Large intestine (tissue), 3 donors: ENCODE results near the gene PPP1R9A. TPM values are rescaled to one million over a fixed set of nuclear protein-coding genes. Genes with fewer than 3 reads are reported as not detected.

ENCODE experiments used
- DNase-seq, 2 donors: peaks; one replicate each; pipeline versions ENCODE4 v3.0.0 to v3.0.0-alpha.2; 2013
- H3K27ac ChIP-seq: one replicate; pipeline ENCODE4 v1.5.1; 2013; ENCODE audit warnings: low read length
- H3K27me3 ChIP-seq: 2 replicates; pipeline ENCODE4 v1.6.1; 2013; ENCODE audit warnings: low read length; ENCODE audit not compliant: control insufficient read depth, insufficient read depth
- H3K36me3 ChIP-seq: 2 replicates; pipeline ENCODE4 v1.6.1; 2013; ENCODE audit warnings: low read length; ENCODE audit not compliant: control insufficient read depth, insufficient read depth
- H3K4me1 ChIP-seq: one replicate; pipeline ENCODE4 v1.6.1; 2013; ENCODE audit warnings: low read length; ENCODE audit not compliant: control insufficient read depth, insufficient read depth
- H3K4me3 ChIP-seq: one replicate; pipeline ENCODE4 v1.5.1; 2013; ENCODE audit warnings: low read length
- H3K9me3 ChIP-seq: one replicate; pipeline ENCODE4 v1.6.1; 2013; ENCODE audit warnings: mild to moderate bottlenecking, low read depth, low read length, moderate library complexity; ENCODE audit not compliant: control insufficient read depth
- WGBS: methylation state at CpG from one replicate; pipeline ENCODE4 v1.1.5; 2013; ENCODE audit warnings: low lambda C conversion rate; ENCODE audit not compliant: insufficient coverage; 5-methylcytosine and 5-hydroxymethylcytosine counted together
- polyA plus RNA-seq: library from polyadenylated mRNA; unstranded; fragments of 120-200 nt; gene quantifications from one replicate; pipeline ENCODE4 v1.2.1, GENCODE V29; 2013

Gene PPP1R9A
- polyA plus RNA-seq, 1 donor = 16.7 TPM

DNA sequence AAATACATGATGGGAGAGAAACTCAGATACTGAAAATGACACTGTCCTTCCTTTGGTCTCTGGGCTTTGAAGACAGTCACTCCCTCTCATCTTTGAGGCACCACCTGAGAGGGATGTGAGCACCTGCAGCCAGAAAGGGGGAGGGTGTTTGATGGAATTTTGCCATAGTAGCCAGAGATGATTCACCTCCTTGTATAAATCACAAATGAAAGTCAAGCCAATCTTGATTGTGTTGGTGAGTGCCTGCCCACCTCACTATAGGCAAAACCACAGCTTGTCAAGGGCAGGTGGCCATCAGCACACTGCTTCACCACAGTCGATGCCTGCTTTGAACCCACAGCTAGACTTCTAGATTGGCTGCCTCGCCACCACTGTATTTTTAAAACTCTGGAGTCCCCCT, 368.7 kb downstream of the PPP1R9A start:
- Histone ChIP-seq H3K27me3 (no peaks in the 10 kb centered on the region), H3K4me1 (no peaks in the 10 kb centered on the region), H3K4me3 (no peak overlapping the region), H3K36me3 (peaks cover 12% of the 10 kb centered on the region), H3K9me3 (no peaks in the 10 kb centered on the region), H3K27ac (no peak overlapping the region)
- 33% methylated on average over 1 of the region's 2 CpGs for WGBS
- DNase-seq = no peak

DNA sequence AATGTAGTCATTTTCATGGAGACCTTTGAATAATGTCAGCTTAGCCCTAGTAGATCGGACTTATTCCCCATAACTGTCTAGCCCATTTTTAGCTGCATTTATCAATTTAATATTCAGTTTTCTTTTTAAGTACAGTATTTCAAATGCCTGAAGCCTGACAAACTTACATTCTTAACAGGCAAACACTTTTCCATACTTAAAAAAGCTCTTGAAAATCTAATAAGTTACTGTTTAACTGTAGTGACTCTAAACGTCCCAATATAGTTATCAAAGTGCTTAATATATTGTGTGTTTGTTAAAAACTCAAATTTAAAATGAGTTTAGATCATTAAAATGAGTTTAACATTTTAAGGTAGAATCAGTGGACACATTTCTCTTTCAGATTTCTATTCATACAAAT, 372.0 kb downstream of the PPP1R9A start:
- Histone ChIP-seq H3K27ac (no peak overlapping the region), H3K27me3 (no peaks in the 10 kb centered on the region), H3K4me3 (no peak overlapping the region), H3K9me3 (no peaks in the 10 kb centered on the region), H3K36me3 (peaks cover 11% of the 10 kb centered on the region), H3K4me1 (no peaks in the 10 kb centered on the region)
- WGBS = 33% methylated on average over 1 of the region's 2 CpGs
- DNase-seq = no peak

DNA sequence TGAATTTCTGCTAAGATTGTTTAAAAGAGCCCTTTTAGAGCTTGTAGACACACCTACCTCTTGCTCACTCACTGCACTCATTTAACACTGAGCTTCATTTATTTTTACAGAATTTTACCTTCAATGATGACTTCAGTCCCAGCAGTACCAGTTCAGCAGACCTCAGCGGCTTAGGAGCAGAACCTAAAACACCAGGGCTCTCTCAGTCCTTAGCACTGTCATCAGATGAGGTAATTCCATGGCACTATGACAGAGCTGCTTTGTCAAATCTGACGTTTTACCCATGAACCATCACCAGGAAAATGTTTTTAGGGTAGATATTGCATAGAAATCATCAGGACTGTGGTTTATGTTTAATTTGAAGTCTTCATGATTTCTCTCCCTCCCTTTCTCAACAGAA, 378.7 kb downstream of the PPP1R9A start:
- Histone ChIP-seq H3K27ac (no peak overlapping the region), H3K27me3 (no peaks in the 10 kb centered on the region), H3K4me3 (no peak overlapping the region), H3K4me1 (no peaks in the 10 kb centered on the region), H3K9me3 (no peaks in the 10 kb centered on the region), H3K36me3 (peaks cover 15% of the 10 kb centered on the region)
- no peak for DNase-seq
- WGBS = 50% methylated on average over 1 of the region's 2 CpGs

DNA sequence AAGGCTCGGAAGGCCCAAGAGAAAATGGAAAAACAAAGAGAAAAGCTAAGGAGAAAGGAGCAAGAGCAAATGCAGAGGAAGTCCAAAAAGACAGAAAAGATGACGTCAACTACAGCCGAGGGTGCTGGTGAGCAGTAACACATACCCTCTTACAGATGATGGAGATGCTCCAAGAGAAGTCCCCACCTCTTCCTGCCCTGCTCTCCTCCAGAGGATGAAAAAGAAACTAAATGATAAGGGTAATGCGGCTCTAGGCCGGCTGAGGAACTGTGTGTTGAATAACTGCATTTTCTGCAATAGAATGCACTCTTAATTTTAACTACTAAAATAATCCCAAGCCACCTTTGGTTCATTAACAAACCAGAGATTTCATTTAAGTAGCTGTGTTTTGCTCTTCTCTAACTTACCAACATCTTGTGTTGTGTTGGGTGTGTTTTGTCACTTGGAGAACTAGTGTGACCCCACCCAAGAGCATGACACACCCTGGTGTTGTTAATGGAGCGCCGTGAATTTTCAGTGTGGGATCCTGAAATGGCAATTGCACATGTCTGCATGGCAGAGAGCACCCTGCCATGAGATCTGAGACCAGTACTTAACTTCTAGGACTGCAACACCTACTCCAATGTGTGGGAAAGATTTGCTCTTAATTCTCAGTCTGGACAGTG, 382.9 kb downstream of the PPP1R9A start:
- Histone ChIP-seq H3K4me1 (no peaks in the 10 kb centered on the region), H3K4me3 (no peak overlapping the region), H3K9me3 (no peaks in the 10 kb centered on the region), H3K27me3 (no peaks in the 10 kb centered on the region), H3K36me3 (peaks cover 9% of the 10 kb centered on the region), H3K27ac (no peak overlapping the region)
- WGBS = 100% methylated on average over 2 of the region's 7 CpGs
- DNase-seq = no peak

DNA sequence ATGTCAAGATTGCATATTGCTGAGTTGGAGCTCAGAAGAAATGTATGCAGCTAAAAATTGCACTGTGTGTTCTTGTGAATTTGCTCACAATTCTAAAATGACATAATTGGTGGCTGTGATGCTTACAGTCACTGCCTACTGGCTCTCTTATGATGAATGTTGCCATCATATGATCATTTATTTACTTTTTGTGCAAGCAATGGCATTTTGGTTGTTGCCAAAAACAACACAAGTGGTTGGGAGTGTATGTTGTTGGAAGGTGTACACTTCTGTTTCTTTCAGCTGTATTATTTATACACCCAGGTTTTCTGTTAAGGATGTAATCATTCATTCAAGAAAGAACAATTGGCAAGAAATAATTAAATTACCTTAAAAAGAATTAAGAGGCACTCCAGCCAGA, 388.0 kb downstream of the PPP1R9A start:
- no peak overlapping the region for H3K4me3 ChIP-seq
- DNase-seq = no peak
- no peaks in the 10 kb centered on the region for H3K4me1 ChIP-seq
- no peak overlapping the region for H3K27ac ChIP-seq
- no peaks in the 10 kb centered on the region for H3K9me3 ChIP-seq
- H3K36me3 ChIP-seq = peaks cover 2% of the 10 kb centered on the region
- H3K27me3 ChIP-seq = no peaks in the 10 kb centered on the region

DNA sequence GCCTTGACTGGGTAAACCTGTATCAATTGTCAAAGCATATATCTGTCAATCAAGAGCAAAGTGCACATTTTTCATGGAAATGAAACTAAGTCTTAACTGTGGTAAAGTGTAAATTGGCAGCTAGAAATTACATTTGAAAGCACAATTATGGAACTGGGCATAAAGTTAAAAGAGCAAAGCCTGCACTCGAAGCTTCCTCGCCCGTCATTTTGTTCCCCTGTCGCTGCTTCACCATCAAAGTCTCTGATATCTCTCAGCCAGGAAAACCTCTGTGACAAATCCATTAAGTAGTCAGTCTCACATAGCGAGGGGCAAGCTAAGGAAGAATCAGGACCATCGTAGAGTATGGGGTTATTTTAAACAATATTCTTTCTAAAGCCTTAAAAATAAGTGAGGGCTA, 389.1 kb downstream of the PPP1R9A start:
- H3K4me1 ChIP-seq = no peaks in the 10 kb centered on the region
- DNase-seq = no peak
- H3K27ac ChIP-seq = no peak overlapping the region
- no peaks in the 10 kb centered on the region for H3K27me3 ChIP-seq
- no peaks in the 10 kb centered on the region for H3K9me3 ChIP-seq
- H3K36me3 ChIP-seq = no peaks in the 10 kb centered on the region
- H3K4me3 ChIP-seq = no peak overlapping the region
- no CpG with 5 or more reads among the region's 6 CpGs for WGBS

DNA sequence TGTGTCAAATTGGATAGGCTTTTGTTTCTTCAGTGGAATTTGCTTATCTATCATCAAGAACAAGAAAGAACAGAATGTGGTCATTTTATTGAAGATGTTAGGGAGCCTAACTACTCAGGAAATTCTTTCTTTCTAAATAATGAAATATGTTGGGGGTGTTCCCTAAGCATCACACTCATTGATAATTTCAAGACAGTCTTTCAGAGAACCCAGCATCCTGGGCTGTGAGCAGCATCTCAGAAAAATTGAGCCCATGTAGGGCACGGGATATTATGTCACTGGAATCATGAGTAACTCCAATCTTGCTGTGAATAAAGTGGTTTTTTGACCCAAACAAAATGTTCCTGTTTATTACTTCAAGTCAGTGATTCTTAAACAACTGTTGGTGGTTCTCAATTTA, 389.6 kb downstream of the PPP1R9A start:
- Histone ChIP-seq H3K36me3 (no peaks in the 10 kb centered on the region), H3K27ac (no peak overlapping the region), H3K27me3 (no peaks in the 10 kb centered on the region), H3K4me1 (no peaks in the 10 kb centered on the region), H3K9me3 (no peaks in the 10 kb centered on the region), H3K4me3 (no peak overlapping the region)
- no peak for DNase-seq
- no CpG with 5 or more reads among the region's 1 CpG for WGBS

DNA sequence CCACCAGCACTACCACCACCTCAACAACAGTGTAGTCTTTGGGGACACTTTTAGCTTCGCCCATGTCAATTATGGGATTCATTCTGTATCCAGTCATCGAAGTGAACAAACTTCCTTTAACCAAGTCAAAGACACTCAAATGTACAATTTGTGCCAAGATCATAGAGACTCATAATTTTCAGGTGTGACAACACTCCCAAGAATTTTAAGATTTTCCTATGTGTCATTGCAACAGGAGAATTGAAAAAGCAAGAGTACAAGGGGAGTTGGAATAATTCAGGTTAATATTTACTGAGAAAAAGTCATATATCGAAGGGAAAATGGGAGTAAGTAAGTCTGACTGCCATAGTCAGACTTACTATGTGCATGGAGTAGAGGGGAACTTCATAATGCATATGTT, 390.7 kb downstream of the PPP1R9A start:
- H3K27me3 ChIP-seq = no peaks in the 10 kb centered on the region
- H3K27ac ChIP-seq = no peak overlapping the region
- H3K9me3 ChIP-seq = no peaks in the 10 kb centered on the region
- H3K4me1 ChIP-seq = no peaks in the 10 kb centered on the region
- H3K36me3 ChIP-seq = no peaks in the 10 kb centered on the region
- no peak overlapping the region for H3K4me3 ChIP-seq
- no peak for DNase-seq
- no CpG with 5 or more reads among the region's 3 CpGs for WGBS

DNA sequence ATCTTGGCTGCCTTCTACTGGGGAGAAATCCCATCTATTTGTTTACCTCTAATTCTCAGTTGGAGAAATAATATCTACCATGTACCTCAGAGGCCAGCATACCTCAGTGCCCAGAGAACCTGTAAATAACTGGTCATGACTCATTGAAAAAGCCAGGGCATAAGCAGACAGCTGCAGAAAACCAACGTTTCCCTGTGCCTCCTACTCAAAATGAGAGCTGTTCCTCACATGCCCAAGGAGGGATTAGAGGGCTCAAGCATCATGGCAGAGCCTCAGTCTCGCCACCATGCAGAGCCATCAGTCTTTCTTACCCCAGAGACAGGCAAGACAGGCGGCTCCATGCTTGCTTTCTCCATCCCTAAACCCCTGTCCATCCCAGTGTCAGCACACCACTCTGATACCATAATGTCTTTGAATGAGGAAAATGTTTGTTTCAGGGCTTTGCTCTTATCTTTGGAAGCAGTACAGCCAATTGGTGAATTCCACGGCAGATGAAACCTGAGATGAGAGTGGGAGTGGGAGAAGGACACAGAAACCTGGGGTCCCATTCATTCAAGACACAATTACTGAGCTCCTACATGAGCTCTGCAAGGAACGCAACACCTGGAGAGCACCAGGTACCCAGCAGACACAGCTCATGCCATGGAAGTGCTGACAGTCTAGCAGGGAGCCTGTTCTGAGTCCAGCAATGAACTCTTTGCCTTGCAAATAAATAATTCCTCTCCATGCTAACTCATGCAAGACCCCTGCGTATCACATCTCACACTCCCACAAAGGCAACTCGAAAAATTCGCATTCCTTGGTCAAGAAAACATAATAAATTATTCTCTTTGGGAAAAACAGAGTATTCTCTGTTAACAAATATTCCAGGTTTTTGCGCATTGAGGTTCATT, 395.9 kb downstream of the PPP1R9A start:
- Histone ChIP-seq H3K27me3 (no peaks in the 10 kb centered on the region), H3K27ac (no peak overlapping the region), H3K9me3 (no peaks in the 10 kb centered on the region), H3K4me1 (no peaks in the 10 kb centered on the region), H3K36me3 (no peaks in the 10 kb centered on the region), H3K4me3 (no peak overlapping the region)
- 69% methylated on average over 4 of the region's 9 CpGs for WGBS
- no peak for DNase-seq

DNA sequence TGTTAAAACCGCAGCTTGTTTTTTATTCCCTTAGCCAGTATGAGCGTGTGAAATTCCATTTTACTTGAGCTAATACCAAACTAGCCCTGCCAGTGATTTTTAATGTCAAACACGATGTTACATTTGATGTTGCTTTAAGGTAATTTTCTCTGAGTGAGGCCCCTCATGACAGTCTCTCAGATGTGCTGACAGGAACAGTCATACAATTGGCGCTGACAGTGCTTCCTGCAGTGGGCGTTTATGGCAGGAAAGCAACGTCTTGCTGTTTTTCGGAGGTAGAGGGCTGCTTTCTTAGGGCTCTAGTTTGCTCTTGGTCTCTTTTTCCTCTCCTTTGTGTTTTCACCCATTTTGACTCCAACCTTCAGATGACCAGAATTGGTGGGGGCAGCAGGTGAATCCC, 397.6 kb downstream of the PPP1R9A start:
- Histone ChIP-seq H3K4me3 (no peak overlapping the region), H3K36me3 (no peaks in the 10 kb centered on the region), H3K27me3 (no peaks in the 10 kb centered on the region), H3K4me1 (peaks cover 4% of the 10 kb centered on the region), H3K27ac (no peak overlapping the region), H3K9me3 (no peaks in the 10 kb centered on the region)
- DNase-seq = no peak
- 100% methylated on average over 2 of the region's 7 CpGs for WGBS

DNA sequence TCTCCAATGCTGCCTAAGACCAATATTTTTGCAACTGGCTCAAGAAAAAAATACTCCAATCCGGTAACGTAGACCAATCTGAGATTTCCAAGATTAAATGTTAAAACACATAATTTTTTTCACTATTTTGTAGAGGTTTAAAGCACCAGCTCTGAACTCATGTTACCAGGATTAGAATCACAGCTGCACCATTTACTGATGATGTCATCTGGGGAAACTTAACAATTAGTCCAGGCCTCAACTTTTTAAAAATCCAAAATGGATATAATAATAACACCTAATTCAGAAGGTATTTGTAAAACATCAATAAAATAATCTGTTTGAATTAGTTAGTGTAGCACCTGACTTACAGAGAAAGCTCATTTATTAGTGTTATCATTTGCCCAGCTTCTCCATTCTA, 402.6 kb downstream of the PPP1R9A start:
- Histone ChIP-seq H3K27me3 (no peaks in the 10 kb centered on the region), H3K9me3 (no peaks in the 10 kb centered on the region), H3K27ac (no peak overlapping the region), H3K4me3 (no peak overlapping the region), H3K36me3 (no peaks in the 10 kb centered on the region), H3K4me1 (peaks cover 4% of the 10 kb centered on the region)
- DNase-seq = no peak
- no CpG with 5 or more reads among the region's 2 CpGs for WGBS
